NCI-H2081 treated with DMSO at 0.1 percent for 48 hours (cell line): ENCODE results near the gene GRIK4.
"Not testable (repeated sequence)": the region's sequence is repeated elsewhere in the genome, so short reads cannot be mapped to it uniquely, and the experiment has no call there.

Experiments
- DNase-seq: peaks from one replicate; lab custom pipeline; 2025; lab: John Stamatoyannopoulos, UW

The GRIK4 gene

GRCh38 chr11:120574876-120575275, 63.3 kb downstream of the GRIK4 start:
- DNase-seq = no peak

GRCh38 chr11:120575461-120575860, 63.9 kb downstream of the GRIK4 start:
- no peak for DNase-seq

GRCh38 chr11:120576606-120577005, 65.1 kb downstream of the GRIK4 start:
- DNase-seq = no peak

- no peak for DNase-seq
Measured at GRCh38 chr11:120577041-120577440, 65.5 kb downstream of the GRIK4 start.

- no peak for DNase-seq
Measured at GRCh38 chr11:120577624-120578363, 66.2 kb downstream of the GRIK4 start.

GRCh38 chr11:120578596-120579154, 67.1 kb downstream of the GRIK4 start:
- no peak for DNase-seq

- DNase-seq = no peak
Measured at GRCh38 chr11:120579611-120580031, 68.1 kb downstream of the GRIK4 start.

GRCh38 chr11:120581313-120581712, 69.8 kb downstream of the GRIK4 start:
- DNase-seq = no peak

- not testable (repeated sequence) for DNase-seq
Measured at GRCh38 chr11:120582535-120582934, 71.0 kb downstream of the GRIK4 start.

- DNase-seq = no peak
Measured at GRCh38 chr11:120586072-120586471, 74.5 kb downstream of the GRIK4 start.

GRCh38 chr11:120586728-120587127, 75.2 kb downstream of the GRIK4 start:
- DNase-seq = no peak

- no peak for DNase-seq
Measured at GRCh38 chr11:120587299-120587698, 75.8 kb downstream of the GRIK4 start.

- DNase-seq = no peak
Measured at GRCh38 chr11:120589376-120589775, 77.8 kb downstream of the GRIK4 start.

- no peak for DNase-seq
Measured at GRCh38 chr11:120590472-120590871, 78.9 kb downstream of the GRIK4 start.

GRCh38 chr11:120594746-120595145, 83.2 kb downstream of the GRIK4 start:
- DNase-seq = no peak

GRCh38 chr11:120595557-120595956, 84.0 kb downstream of the GRIK4 start:
- no peak for DNase-seq

GRCh38 chr11:120597250-120598215, 86.0 kb downstream of the GRIK4 start:
- no peak for DNase-seq

GRCh38 chr11:120598517-120599257, 87.1 kb downstream of the GRIK4 start:
- no peak for DNase-seq

- DNase-seq = no peak
Measured at GRCh38 chr11:120599816-120600420, 88.4 kb downstream of the GRIK4 start.

- DNase-seq = no peak
Measured at GRCh38 chr11:120601536-120601935, 90.0 kb downstream of the GRIK4 start.

- no peak for DNase-seq
Measured at GRCh38 chr11:120603071-120603470, 91.5 kb downstream of the GRIK4 start.

- DNase-seq = no peak
Measured at GRCh38 chr11:120605469-120605868, 93.9 kb downstream of the GRIK4 start.
